ENCODE measurements around the gene USF3. TPM values are rescaled to one million over a fixed set of nuclear protein-coding genes. Genes with fewer than 3 reads are reported as not detected.

USF3 gene
- total RNA-seq, 1 donor from 2014 or later: 18.3 TPM

DNA sequence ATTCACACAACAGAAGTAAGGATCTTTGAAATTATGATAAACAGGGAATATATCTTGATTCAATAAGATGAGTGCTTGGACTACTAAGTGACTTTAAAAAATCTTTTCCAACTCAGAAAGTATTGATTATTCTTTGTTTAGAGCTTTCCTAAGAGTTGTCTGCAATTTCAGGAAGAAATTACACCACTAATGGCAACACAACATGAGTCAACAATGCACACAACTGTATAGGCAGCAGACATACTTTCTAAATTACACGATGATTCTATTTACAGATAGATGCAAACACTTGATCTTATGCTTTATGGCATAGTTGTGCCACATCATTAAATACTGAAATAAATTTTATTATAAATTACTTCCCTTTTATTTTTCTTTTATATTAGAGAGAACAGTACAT is 45.2 kb upstream of the USF3 start:
- H3K27me3 Mint-ChIP-seq (ENCODE audit: low read depth): no peaks in the 10 kb centered on the region
- TF ChIP-seq, protein P1, sequence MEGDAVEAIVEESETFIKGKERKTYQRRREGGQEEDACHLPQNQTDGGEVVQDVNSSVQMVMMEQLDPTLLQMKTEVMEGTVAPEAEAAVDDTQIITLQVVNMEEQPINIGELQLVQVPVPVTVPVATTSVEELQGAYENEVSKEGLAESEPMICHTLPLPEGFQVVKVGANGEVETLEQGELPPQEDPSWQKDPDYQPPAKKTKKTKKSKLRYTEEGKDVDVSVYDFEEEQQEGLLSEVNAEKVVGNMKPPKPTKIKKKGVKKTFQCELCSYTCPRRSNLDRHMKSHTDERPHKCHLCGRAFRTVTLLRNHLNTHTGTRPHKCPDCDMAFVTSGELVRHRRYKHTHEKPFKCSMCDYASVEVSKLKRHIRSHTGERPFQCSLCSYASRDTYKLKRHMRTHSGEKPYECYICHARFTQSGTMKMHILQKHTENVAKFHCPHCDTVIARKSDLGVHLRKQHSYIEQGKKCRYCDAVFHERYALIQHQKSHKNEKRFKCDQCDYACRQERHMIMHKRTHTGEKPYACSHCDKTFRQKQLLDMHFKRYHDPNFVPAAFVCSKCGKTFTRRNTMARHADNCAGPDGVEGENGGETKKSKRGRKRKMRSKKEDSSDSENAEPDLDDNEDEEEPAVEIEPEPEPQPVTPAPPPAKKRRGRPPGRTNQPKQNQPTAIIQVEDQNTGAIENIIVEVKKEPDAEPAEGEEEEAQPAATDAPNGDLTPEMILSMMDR (conservative IDR thresholded peaks at IDR 0.05): no peak
- no peak overlapping the region for H3K27ac Mint-ChIP-seq (ENCODE audit: unreplicated experiment)
- peaks cover 61% of the 10 kb centered on the region for H3K4me1 Mint-ChIP-seq
- no peak overlapping the region for H3K4me3 Mint-ChIP-seq
- H3K36me3 Mint-ChIP-seq (ENCODE audit: low read depth): no peaks in the 10 kb centered on the region
- DNase-seq (ENCODE audit: low read depth, low spot score): no peak
- no peaks in the 10 kb centered on the region for H3K9me3 Mint-ChIP-seq

DNA sequence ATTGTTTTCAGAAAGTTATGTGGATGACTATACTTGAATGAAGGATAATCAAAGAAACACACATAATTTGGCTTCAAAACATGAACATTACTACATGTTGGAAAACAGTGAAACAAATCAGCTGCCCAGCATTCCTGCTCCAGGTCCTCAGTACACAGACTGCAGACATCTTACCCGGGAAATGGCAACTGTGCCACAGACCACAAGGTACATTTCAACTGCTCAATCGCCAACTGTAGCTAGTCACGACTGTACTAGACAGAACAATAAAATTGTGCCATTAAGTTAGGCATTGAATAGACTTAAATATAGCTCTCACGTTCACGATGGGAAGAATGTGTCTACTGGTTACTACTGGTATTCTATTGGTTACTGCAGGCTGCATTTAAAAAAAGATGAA is 44.6 kb upstream of the USF3 start:
- Mint-ChIP-seq H3K4me3 (no peak overlapping the region), H3K27ac (ENCODE audit: unreplicated experiment) (no peak overlapping the region), H3K9me3 (no peaks in the 10 kb centered on the region), H3K36me3 (ENCODE audit: low read depth) (no peaks in the 10 kb centered on the region), H3K4me1 (peaks cover 60% of the 10 kb centered on the region), H3K27me3 (ENCODE audit: low read depth) (no peaks in the 10 kb centered on the region)
- DNase-seq (ENCODE audit: low read depth, low spot score): no peak
- TF ChIP-seq, protein P1 (conservative IDR thresholded peaks at IDR 0.05): no peak

DNA sequence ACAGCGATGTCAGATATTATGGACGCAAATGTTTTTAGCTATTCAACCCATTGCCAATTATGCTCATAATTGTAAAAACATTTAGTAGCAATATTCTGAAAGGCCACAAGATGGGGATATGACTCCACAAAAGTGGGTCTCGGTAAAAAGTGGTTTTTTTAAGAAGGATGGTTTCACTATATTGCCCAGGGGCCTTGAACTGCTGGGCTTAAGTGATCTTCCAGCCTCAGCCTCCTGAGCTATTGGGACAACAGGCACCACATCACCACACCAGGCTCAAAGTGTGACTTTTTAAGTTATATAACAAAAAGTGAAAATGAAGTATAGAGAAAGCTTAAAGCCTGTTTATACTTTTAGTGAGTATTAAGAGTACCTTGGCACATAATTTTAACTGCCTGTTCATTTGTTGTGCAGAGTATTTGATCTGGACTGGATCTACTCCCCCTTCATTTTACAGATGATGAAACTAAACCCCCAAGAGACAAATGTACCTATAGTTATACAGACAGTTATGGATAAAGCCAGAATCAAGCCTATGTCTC is 40.2 kb upstream of the USF3 start:
- Mint-ChIP-seq H3K9me3 (no peaks in the 10 kb centered on the region), H3K27ac (ENCODE audit: unreplicated experiment) (no peak overlapping the region), H3K36me3 (ENCODE audit: low read depth) (no peaks in the 10 kb centered on the region), H3K4me1 (peaks cover 29% of the 10 kb centered on the region), H3K4me3 (no peak overlapping the region), H3K27me3 (ENCODE audit: low read depth) (no peaks in the 10 kb centered on the region)
- peak; percentile 5 for DNase-seq (ENCODE audit: low read depth, low spot score)
- TF ChIP-seq, protein P1 (conservative IDR thresholded peaks at IDR 0.05): peak; percentile 79

DNA sequence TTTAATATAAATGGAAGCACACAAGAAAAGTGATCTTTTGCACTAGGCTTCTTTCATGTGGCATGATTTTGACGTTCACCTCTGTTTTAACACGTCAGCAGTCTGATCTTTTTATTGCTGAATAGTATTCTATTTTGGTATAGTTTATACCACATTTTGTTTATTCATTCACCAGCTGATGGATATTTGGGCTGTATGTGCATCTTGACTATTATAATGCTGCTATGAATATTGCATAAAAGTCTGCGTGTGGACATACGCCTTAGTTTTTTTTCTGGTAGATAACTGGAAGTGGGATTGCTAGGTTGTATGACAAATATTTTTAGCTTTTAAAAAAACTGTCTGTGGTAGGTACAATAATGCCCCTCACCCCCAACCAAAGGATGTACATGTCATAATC is 35.3 kb upstream of the USF3 start:
- Mint-ChIP-seq H3K27me3 (ENCODE audit: low read depth) (no peaks in the 10 kb centered on the region), H3K4me1 (peaks cover 5% of the 10 kb centered on the region), H3K27ac (ENCODE audit: unreplicated experiment) (no peak overlapping the region), H3K9me3 (no peaks in the 10 kb centered on the region), H3K4me3 (no peak overlapping the region), H3K36me3 (ENCODE audit: low read depth) (peaks cover 3% of the 10 kb centered on the region)
- DNase-seq (ENCODE audit: low read depth, low spot score): no peak
- TF ChIP-seq, protein P1 (conservative IDR thresholded peaks at IDR 0.05): no peak

DNA sequence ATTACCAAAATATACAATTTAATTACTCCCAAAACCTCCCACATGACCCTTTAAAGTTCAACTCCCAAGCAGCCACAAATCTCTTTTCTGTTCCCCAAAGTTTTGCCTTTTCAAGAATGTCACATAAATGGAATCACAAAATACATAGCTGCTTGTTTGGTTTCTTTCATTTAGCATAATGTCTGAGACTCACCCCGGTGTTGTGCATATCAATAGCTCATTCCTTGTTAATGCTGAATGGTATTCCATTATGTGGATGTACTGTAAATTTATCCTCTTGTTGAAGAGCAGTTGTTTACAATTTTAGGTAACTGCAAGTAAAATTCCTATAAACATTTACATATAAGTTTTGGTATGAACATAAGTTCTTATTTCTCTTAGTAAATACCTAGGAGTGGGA is 34.1 kb upstream of the USF3 start:
- Mint-ChIP-seq H3K4me3 (no peak overlapping the region), H3K27me3 (ENCODE audit: low read depth) (no peaks in the 10 kb centered on the region), H3K27ac (ENCODE audit: unreplicated experiment) (no peak overlapping the region), H3K4me1 (no peaks in the 10 kb centered on the region), H3K9me3 (no peaks in the 10 kb centered on the region), H3K36me3 (ENCODE audit: low read depth) (peaks cover 3% of the 10 kb centered on the region)
- TF ChIP-seq, protein P1 (conservative IDR thresholded peaks at IDR 0.05): no peak
- no peak for DNase-seq (ENCODE audit: low read depth, low spot score)
